Keratinocyte (primary cell): ENCODE measurements around the gene LTB4R.

Source experiments
- EZH2 ChIP-seq: IDR thresholded peaks from one replicate; pipeline ENCODE4 v1.6.1; 2012; ENCODE audit warnings: inconsistent platforms, mild to moderate bottlenecking, low read length, moderate library complexity
- TF ChIP-seq, protein P1 (sequence below), 3 experiments: IDR thresholded peaks in 1 of 3; conservative IDR thresholded peaks in 1 of 3; optimal IDR thresholded peaks in 1 of 3; 2 replicates in 2 of 3; 3 replicates in 1 of 3; pipeline versions ENCODE3 to v1.5.1; 2011; ENCODE audit warnings: low read length in 3 of 3, mild to moderate bottlenecking in 3 of 3, moderate library complexity in 2 of 3, control low read depth in 1 of 3, inconsistent platforms in 1 of 3; ENCODE audit not compliant: insufficient read depth in 2 of 3; ENCODE audit errors: extremely low read depth in 1 of 3

DNA sequence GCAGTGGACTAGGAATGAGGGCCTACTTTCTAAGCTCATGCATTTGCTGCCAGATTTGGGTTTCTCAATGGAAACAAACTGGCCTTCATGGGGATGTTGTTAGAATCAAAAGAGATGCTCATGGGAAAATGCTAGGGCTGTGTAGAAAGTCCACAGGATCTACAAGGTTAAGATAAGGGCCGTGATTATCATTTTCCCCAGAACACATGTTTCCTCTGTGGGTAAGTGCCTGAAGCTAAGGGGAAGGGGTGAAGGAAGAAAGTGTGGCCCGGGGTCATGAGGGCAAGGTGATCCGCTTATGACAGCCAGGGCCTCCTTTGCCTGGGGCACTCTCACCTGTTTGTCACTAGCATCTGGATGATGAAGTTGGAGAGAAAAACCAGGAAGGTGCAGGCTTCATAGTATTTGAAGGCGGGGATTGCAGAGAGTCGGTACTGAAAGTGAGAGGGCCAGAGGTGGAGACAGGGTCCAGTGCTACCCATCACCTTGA is 13.8 kb downstream of the LTB4R start:
- TF ChIP-seq, protein P1, sequence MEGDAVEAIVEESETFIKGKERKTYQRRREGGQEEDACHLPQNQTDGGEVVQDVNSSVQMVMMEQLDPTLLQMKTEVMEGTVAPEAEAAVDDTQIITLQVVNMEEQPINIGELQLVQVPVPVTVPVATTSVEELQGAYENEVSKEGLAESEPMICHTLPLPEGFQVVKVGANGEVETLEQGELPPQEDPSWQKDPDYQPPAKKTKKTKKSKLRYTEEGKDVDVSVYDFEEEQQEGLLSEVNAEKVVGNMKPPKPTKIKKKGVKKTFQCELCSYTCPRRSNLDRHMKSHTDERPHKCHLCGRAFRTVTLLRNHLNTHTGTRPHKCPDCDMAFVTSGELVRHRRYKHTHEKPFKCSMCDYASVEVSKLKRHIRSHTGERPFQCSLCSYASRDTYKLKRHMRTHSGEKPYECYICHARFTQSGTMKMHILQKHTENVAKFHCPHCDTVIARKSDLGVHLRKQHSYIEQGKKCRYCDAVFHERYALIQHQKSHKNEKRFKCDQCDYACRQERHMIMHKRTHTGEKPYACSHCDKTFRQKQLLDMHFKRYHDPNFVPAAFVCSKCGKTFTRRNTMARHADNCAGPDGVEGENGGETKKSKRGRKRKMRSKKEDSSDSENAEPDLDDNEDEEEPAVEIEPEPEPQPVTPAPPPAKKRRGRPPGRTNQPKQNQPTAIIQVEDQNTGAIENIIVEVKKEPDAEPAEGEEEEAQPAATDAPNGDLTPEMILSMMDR (optimal IDR thresholded peaks at IDR 0.05 in 1 of 3, IDR thresholded peaks at IDR 0.05 in 1 of 3, conservative IDR thresholded peaks at IDR 0.05 in 1 of 3; ENCODE audit: extremely low read depth in 1 of 3, insufficient read depth in 2 of 3, low read length in 3 of 3), result no peak
- no peak for TF ChIP-seq EZH2
